Cardiac septum (tissue), 1 donor: Measurements from ENCODE around the gene ANKRD63. TPM values are rescaled to one million over a fixed set of nuclear protein-coding genes. Genes with fewer than 3 reads are reported as not detected.
A peak's percentile ranks its signal among the peaks of the same experiment; 100 is the strongest.

Experiments
- DNase-seq: peaks from one replicate; pipeline ENCODE4 v3.0.0-alpha.2; 2020; ENCODE audit warnings: low spot score
- intact Hi-C: fragments of 100-400 bp; cut with DNase I; formaldehyde crosslinking; loops from one replicate; pipeline ENCODE4 v1.14.0; 2022
- total RNA-seq: library from RNA; stranded (reverse); fragmentation: NEBNext Ultra II Directional; extraction: Animal tissue kit (Norgen Biotek cat#: 25700); gene quantifications from one replicate; pipeline ENCODE4 v1.2.1, GENCODE V29; 2021
- donor health status: DM: no; HTN: no; CAD: no.

The ANKRD63 gene
- total RNA-seq, 1 donor from 2014 or later, result not detected

DNA sequence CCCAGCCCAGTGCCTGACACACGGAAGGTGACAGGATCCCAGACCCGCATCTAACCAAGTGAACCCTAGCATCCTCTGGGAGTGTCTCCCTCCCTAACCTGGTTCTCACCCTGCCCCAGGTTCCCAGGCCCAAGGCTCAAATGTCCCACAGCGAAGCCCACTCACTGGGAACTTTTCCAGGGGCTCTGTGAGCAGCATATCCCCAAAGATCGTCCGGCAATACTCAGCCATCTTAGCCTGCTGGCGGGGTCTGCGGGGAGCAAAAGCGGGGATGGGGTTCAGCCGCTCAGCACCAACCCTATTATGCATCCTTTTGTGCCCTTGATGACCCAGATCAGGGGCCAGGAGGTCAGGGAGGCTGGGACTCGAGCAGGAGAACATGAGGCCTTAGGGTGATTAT is 14.5 kb upstream of the ANKRD63 start:
- no peak for DNase-seq
- intact Hi-C loops, result no loop called here

DNA sequence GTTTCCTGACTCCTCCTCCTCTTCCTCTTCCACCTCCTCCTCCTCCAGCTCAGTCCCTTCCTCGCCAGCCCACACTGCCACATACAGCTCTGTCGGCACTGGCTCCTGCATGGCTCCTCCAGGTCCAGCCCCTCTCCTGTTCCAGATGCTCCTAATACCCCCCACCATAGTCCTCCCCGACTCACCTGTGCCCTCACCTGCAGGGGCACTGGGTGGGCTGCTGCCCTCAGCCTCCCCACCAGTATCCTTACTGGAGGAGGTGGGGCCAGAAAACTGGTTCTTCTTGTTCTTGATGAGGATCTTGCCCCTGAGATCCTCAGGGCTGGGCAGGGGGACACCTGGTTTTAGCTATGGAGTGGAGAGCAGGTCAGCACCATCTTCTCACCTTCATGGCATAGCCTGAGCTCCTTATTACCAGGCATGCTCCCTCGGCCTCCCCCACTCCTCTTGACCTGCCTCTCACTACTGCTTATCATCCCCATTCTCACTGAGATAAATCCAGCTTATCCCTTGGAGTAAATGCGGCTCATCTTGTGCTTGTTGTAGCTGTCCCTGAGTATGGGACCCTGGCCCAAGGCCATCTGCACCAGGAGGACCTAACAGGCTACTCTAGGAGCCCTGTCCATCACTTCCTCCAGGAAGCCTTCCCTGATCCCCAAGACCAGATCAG is 13.8 kb upstream of the ANKRD63 start:
- no peak for DNase-seq
- intact Hi-C loops, result no loop called here

DNA sequence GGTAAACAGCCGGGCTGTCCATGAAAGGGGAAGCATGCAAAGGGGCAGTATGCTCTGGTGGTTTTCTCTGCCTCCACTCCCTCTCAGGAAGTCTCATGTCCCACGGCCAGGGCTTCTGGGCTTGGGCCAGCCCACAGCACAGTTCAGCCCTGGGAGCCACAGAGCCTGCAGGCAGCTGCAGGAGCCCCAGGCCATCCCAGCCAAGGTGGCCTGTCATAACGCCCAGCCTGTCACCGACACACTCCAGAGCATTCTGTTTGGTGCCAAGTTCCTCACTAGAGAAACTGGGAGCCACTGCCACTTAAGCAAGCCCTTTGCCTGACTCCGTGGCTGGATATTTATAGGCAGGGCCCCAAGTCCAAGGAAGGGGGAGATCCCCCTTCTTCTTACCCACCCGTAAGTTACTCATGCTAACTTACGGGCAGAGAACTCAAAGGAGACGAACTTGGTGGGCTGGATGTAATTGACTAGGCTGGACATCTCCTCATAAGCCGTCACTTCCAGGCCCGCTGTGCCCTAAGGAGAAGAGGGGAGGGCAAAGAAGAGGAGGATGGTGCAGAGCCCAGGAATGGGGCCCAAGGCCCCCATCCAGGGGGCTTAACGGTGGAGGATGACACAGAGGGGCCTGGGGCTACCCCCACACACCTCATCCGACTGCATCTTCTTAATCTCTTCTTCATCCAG is 13.2 kb upstream of the ANKRD63 start:
- DNase-seq, result peak; percentile 84
- intact Hi-C loops, result no loop called here

DNA sequence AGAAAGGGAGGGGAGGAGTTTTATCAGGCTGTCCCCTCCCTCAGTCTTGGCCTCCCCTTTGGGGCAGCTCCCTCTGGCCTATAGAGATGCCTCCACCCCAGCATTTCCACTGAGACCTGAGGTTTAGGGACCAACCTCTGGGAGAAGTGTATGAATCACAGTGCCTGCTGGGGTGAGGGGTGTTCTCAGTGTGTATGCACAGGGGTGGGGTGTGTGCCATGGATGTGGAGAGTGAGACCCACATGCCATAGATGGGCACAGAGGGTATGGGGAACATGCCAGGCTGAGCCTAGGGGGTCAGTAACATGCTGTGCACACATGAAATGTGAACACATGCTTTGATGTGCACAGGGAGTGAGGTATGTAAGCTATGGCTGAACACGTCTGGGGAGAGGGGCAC is 12.4 kb upstream of the ANKRD63 start:
- DNase-seq, result no peak
- intact Hi-C loops, result no loop called here

DNA sequence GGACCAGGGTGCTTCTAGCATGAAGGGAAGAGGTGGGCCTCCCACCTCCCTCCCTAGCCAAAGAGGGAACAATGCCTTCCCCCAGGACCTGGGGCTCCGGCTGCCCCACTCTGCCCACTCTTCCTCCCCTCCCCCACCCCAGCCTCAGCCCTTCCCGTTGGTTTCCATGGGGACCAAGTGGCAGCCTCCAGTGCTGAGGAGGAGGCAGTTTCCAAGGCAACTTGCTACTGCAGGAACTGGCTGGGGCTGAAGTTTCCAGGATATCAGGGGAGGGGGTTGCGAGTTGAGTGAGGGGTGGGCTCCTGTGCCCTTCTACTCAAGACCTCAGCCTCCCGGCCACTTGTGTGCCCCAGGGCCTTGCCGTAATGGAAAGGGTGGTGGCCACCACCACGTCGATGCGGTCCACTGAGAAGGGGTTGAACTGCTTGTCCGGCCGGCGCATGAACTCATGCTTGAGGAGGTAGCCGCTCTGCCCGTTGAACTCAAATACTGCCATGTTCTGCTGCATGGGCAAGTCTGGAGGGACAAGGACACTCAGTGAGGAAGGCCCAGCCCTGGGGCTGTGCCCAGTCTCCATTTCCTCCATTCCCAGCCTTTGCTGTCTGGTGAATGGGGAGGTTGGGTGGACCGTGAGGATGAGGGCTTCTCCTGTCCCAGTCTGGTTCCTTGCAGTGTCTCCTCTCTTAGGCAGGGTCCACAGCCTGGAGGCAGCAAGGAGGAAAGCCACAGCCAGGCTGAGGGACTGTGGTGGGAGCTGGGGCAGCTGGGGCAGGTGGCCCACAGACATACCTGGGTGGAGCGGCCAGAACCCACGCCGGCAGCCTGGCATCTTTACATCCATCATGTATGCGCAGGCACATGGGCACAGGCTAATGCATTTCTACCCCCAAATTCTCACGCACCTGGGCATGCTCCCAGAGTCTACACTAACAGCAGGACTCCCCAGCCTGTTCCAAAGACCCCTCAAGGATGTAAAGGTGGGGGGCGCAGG is 11.3 kb upstream of the ANKRD63 start:
- no peak for DNase-seq
- intact Hi-C loops, result no loop called here

DNA sequence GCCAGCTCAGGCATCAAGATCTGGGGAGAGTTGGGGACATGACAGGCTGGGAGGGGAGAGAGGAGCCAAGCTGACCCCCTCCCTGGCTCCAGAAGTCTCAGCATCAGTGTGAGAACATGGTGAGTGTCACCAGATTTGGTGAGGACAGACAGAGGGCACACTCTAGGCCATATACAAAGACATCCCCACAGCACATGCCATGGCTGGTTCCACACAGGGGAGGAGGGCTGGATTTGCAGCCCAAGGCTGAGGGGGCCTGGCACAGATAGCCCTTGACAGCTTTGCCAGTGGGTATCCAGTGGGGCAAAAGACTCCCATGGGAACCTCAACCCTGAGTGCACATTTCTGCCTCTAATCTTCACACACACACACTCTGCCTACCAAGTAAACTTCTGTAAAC is 10.1 kb upstream of the ANKRD63 start:
- no peak for DNase-seq
- intact Hi-C loops, result no loop called here

DNA sequence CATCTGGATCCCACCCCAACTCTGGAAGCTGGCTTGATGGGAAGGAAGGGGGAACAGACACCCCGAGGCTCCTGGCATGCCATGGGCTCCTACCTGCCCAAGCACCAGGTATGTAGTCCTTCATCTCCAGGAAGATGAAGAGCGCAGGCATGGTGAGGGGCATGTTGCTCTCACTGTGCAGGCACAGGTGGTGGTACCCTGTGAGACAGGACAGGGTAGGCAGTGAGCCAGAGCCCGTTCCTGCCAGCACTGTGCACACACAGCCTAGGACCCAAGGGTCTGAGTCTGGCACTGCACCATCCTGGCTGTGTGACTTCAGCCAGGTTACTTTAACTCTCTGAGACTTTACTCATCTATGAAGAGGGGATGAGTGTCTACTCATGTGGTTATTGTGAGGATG is 9.4 kb upstream of the ANKRD63 start:
- no peak for DNase-seq
- intact Hi-C loops, result no loop called here

DNA sequence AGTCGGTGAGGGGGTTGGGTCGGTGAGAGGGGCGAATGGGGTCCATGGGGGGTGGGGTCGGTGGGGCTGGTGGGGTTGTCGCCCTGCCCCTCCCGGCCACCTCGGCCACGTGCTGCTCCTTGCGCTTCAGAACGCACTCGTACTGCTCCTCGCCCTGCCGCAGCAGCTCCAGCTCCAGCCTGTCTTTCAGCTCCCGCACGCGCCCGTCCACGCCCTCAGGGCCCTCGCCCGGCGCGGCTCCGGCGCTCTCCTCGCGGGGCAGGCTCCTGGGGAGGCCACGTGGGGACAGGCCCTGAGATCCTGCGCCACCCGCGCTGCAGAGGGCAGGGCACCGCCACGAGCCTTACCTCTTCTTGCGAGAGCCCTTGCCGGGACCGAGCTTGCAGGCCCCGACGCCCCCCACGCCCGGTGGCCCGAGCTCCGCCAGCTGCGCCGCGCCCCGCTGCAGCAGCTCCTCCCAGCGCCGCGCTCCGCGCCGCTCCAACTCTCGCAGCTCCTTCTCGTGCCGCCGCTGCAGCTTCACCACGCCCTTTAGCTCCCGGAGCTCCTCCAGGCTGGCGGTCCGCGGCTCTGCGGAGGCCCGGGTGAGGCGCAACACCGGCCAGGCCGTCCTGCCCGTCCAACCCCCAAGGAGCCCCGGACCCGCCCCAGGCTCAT is 8.2 kb upstream of the ANKRD63 start:
- DNase-seq, result no peak

DNA sequence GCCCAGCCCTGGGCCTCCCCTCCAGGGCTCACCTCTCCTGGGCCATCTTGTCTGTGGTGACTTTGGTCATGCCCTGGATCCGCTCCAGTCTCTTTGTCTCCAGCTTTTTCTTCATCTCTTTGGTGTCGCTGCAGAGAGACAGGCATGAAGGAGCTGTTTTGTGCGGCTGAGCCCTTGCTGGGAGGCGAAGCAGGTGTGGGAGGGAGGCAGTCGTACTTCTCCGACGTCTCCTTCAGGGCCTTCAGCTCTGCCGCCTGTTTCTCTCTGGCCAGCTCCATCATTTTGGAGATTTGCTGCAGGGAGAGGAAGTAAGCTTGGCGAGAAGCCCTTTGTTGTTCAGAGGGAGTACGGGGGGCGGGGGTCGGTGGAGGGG is 7.7 kb upstream of the ANKRD63 start:
- intact Hi-C loops, result no loop called here
- DNase-seq, result no peak

More for the DNA sequence above, 8.2 kb upstream of the ANKRD63 start:
- intact Hi-C loops, result no loop called here

DNA sequence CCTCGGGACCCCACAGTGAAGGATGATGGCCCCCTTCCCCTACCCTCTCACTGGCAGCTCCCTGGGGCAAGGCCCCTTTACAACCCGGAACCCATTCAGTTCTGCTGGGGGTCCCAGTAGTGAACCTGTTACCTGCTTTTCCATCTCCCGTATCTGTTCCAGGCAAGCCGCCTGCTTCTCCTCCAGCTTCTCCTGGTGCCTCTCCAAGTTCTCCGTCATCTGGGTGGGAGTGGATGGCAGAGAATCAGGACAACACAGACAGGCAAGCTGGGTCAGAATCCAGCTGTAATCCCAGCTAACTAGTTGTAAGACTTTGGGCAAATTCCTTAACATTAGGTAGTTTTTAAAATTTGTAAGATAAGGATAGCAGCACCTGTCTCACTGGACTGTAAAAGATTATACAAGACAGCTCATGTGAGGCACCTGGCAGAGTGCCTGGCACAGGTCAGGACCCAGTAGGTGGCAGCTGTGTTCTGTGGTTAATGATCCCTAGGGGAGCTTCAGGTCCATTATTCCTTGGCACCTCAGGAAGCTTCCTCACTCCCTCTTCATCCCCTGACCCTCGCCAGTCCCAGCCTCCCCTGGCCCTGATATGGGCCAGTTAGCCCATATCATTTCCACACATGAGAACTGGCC is 6.4 kb upstream of the ANKRD63 start:
- no peak for DNase-seq
- intact Hi-C loops, result loop anchor here (5.0 kb wide), 1 partner anchor 118 kb away; the partner anchor contains the start of gene IVD

DNA sequence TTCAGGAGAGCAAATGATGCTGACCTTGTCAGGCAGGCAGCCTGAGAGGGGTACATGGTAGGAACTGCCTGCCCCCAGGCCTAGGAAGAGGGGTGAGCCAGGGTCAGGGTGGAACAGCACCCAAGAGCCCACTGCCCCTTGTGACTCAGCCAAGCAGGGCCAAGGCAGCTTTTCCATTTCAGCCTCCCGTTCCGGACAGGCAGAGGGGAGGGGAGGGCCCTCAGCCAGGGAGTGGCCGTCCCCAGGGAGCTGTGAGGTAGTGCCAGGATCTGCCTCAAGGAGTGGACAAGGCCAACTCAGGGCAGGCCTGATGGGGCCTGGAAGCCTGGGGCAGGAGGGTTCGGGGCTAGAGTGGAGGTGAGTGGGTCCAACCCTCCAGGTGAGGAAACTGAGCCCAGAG is 5.1 kb upstream of the ANKRD63 start:
- DNase-seq, result no peak

DNA sequence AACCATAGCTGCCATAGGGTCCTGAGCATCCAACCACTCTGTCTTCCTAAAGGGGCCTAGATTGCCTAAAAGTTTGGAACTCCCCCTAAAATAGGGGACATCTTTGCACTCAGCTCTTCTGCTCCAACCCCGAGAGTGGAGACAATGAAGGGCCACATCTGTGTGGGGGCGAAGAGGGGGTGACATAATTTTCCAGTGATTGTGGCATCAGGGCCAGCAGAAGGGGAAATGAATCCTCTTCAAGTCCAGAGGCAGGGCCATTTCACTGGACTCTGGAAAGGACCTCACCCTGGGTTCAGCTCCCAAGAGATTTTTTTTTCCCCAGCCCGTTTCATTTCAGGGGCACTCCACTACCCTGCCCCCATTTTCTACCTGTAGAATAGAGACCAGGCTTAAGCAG is 4.6 kb upstream of the ANKRD63 start:
- intact Hi-C loops, result loop anchor here (5.0 kb wide), 1 partner anchor 120 kb away; the partner anchor contains the start of gene IVD
- DNase-seq, result no peak

More for the DNA sequence above, 5.1 kb upstream of the ANKRD63 start:
- intact Hi-C loops, result loop anchor here (5.0 kb wide), 1 partner anchor 119 kb away; the partner anchor contains the start of gene IVD

DNA sequence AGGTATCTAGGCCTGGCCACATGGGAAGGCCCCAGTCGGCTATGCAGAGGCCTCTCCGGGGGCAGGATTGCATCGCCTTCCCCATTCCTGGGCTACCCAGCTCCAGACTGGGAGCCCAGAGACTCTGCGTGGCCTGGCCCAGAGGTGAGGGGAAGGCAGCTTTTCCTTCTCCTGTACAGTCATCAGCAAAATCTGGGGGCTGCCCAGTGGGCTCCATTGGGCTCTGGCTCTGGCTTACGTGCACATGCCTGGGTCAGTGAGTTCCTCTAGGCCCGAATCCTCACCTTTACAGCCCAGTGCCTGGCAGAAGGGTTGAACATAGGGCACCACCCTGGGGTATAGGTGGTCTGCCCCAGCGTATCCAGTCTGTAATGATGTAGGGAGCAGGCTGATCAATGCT is 3.9 kb upstream of the ANKRD63 start:
- intact Hi-C loops, result loop anchor here (5.0 kb wide), 1 partner anchor 121 kb away; the partner anchor contains the start of gene IVD

DNA sequence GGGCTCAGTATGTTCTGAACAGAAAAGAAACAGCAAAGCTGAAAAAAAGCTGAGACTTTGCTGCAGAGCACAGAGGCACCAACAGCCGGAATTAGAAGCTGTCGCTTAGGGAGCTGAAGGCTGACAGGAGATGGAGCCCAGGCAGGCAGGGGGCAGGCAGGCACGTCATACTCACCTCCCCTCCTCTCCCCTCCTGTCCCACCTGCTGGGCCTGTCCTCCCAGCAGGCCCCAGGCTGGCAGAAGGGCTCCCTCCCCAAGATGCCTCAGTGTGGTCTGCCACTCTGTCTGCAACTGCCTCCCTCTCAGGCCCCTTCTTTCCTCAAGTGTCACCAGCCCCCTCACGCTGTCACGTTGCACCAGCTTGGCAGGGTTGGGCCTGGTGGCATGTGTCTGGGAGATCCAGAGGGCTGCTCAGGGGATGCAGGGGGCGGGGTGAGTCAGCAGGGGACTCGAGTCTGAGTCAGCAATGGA is 3.2 kb upstream of the ANKRD63 start:
- intact Hi-C loops, result loop anchor here (5.0 kb wide), 1 partner anchor 121 kb away; the partner anchor contains the start of gene IVD
- DNase-seq, result no peak

More for the DNA sequence above, 3.9 kb upstream of the ANKRD63 start:
- no peak for DNase-seq

DNA sequence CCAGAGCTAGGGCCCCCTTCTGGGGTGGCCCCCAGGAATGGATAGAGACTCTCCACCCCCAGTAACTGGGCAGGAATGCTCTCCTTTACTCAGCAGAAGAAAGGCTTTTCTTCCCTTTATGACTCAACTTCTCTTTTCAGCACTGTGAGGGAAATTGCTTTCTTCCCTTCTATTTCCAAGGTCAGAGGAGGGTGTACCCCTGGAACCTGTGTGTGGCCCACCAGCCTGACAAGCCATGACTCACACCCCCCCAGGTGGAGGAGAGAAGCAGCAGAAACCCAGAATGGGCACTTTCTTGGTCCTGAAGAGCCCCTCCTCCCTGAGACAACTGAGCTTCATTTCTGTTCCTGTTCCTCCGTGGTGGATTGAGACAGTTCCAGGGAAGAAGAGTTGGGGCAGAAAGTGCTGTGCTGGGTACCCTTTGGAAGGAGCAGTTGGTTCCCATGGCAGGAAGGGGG is 2.7 kb upstream of the ANKRD63 start:
- intact Hi-C loops, result loop anchor here (5.0 kb wide), 1 partner anchor 122 kb away; the partner anchor contains the start of gene IVD

DNA sequence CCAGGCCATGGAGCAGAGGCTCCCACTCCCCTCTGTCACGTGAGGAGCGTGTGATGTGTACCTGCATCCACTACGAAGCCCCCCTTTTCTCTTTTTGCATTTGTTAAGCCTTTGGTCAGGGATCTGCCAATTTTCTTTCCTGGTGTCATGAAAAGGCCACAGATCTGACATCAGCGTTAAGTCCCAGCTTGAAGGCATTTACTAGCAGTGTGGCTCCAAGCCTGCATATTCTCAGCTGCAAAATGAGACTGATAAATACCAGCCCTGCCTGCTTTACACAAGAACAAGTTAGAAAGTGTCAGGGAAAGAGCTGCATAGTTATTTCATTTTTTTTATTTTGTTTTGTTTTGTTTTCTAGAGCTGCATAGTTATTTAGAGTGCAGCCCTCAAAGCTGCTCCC is 2.3 kb upstream of the ANKRD63 start:
- no peak for DNase-seq
- intact Hi-C loops, result loop anchor here (5.0 kb wide), 1 partner anchor 122 kb away; the partner anchor contains the start of gene IVD

More for the DNA sequence above, 2.7 kb upstream of the ANKRD63 start:
- no peak for DNase-seq

DNA sequence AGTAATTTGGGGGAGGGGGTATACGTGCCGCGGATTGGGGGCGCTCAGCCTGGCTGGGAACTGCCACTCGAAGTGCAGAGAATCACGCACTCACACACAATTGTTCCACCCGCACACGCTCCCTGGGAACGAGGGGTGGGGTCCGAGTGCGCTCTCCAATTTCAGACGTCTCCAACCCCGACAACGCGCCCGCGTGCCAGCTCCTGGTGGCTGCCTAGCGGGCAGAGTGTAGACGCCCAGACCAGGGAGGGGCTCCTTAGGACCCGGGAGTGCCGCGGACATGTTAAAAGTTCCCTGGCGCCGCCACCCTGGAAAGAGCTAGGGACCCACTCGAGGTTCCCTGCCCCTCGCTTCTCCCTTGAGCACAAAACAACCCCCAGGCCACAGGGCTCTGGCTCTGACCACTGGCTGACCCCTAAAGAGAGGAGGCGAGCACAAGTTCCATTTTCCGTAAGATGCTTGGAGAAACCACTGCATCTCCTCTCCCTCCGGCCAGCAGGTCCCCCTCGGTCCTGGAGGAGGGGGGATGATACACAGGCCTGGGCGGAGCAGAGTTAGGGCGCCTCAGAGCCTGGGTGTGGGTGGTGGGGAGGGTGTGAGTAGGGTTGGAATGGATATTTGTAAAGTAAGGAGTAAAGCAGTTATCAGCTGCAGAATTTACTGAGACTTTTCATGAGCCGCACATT is 894 bp upstream of the ANKRD63 start:
- intact Hi-C loops, result loop anchor here (5.0 kb wide), 1 partner anchor 74 kb away; the partner anchor contains the start of gene DISP2
- DNase-seq, result no peak
